Adipocyte (in vitro differentiated cells): Measurements from ENCODE around the gene NFS1.
"Not testable (repeated sequence)": the region's sequence is repeated elsewhere in the genome, so short reads cannot be mapped to it uniquely, and the experiment has no call there.

Experiments used
- DNase-seq: peaks from one replicate; pipeline ENCODE4 v3.0.0-alpha.2; 2015; ENCODE audit warnings: low read depth
- H3K27me3 ChIP-seq: replicated peaks from 2 replicates; pipeline ENCODE4 v1.7.0; 2013; ENCODE audit warnings: mild to moderate bottlenecking, low read length, moderate library complexity; ENCODE audit not compliant: control insufficient read depth, insufficient read depth
- H3K36me3 ChIP-seq: 2 replicates; pipeline ENCODE4 v1.7.0; 2013; ENCODE audit warnings: low read length, mild to moderate bottlenecking, moderate library complexity; ENCODE audit not compliant: control insufficient read depth, insufficient read depth, severe bottlenecking
- H3K4me1 ChIP-seq: 2 replicates; pipeline ENCODE4 v1.7.0; 2013; ENCODE audit warnings: mild to moderate bottlenecking, low read length, moderate library complexity; ENCODE audit not compliant: control insufficient read depth, insufficient read depth
- H3K4me3 ChIP-seq: 2 replicates; pipeline ENCODE4 v1.7.0; 2013; ENCODE audit warnings: mild to moderate bottlenecking, low read length, moderate library complexity
- H3K9ac ChIP-seq: 2 replicates; pipeline ENCODE4 v1.7.0; 2013; ENCODE audit warnings: mild to moderate bottlenecking, low read length, moderate library complexity
- H3K9me3 ChIP-seq: 2 replicates; pipeline ENCODE4 v1.7.0; 2013; ENCODE audit warnings: mild to moderate bottlenecking, low read length, moderate library complexity; ENCODE audit not compliant: control insufficient read depth

Gene NFS1

GRCh38 chr20:35699127-35699956 lies at the start of gene NFS1, which contains the start of gene ROMO1:
NFS1 (minus strand) TSS chr20:35699352; CDS start chr20:35699288, 64 bp downstream.
ROMO1 (plus strand) TSS chr20:35699405; CDS start chr20:35699633, 228 bp downstream.
- Histone ChIP-seq H3K36me3 (peaks cover 45% of the 10 kb centered on the region), H3K4me3 (peak within 1 kb of the TSS; percentile 90), H3K9ac (peak within 1 kb of the TSS; percentile 96), H3K4me1 (peaks cover 42% of the 10 kb centered on the region), H3K27me3 (no peaks in the 10 kb centered on the region), H3K9me3 (no peaks in the 10 kb centered on the region)
- peak; percentile 95 for DNase-seq

GRCh38 chr20:35744492-35744841 lies 45.3 kb upstream of the NFS1 start:
- Histone ChIP-seq H3K4me1 (peaks cover 21% of the 10 kb centered on the region), H3K36me3 (peaks cover 13% of the 10 kb centered on the region)
- not testable (repeated sequence) for H3K9me3 ChIP-seq, H3K27me3 ChIP-seq, H3K4me3 ChIP-seq, DNase-seq, H3K9ac ChIP-seq

- Histone ChIP-seq H3K27me3 (no peaks in the 10 kb centered on the region), H3K9ac (peak overlapping the region; percentile 99), H3K4me3 (peak overlapping the region; percentile 95), H3K36me3 (peaks cover 19% of the 10 kb centered on the region), H3K4me1 (peaks cover 27% of the 10 kb centered on the region), H3K9me3 (no peaks in the 10 kb centered on the region)
- no peak for DNase-seq
These were observed 44.7 kb upstream of the NFS1 start for GRCh38 chr20:35743693-35744491.

- Histone ChIP-seq H3K27me3 (no peaks in the 10 kb centered on the region), H3K4me1 (peaks cover 34% of the 10 kb centered on the region), H3K4me3 (peak overlapping the region; percentile 95), H3K9me3 (no peaks in the 10 kb centered on the region), H3K36me3 (peaks cover 29% of the 10 kb centered on the region), H3K9ac (peak overlapping the region; percentile 99)
- peak; percentile 32 for DNase-seq
These were observed 43.8 kb upstream of the NFS1 start for GRCh38 chr20:35742741-35743523.

GRCh38 chr20:35741892-35742740 lies 43.0 kb upstream of the NFS1 start, which contains the start of gene RBM39:
RBM39 (minus strand) TSS chr20:35742260; CDS start chr20:35740874, 1,386 bp downstream.
- peak within 1 kb of the TSS; percentile 95 for H3K4me3 ChIP-seq
- no peaks in the 10 kb centered on the region for H3K9me3 ChIP-seq
- peaks cover 34% of the 10 kb centered on the region for H3K4me1 ChIP-seq
- no peaks in the 10 kb centered on the region for H3K27me3 ChIP-seq
- peak within 1 kb of the TSS; percentile 100 for H3K9ac ChIP-seq
- DNase-seq: peak; percentile 100
- H3K36me3 ChIP-seq: peaks cover 36% of the 10 kb centered on the region

GRCh38 chr20:35739294-35740163 lies 40.4 kb upstream of the NFS1 start:
- Histone ChIP-seq H3K9ac (peak overlapping the region; percentile 100), H3K27me3 (no peaks in the 10 kb centered on the region), H3K9me3 (no peaks in the 10 kb centered on the region), H3K4me3 (peak overlapping the region; percentile 93), H3K4me1 (peaks cover 49% of the 10 kb centered on the region), H3K36me3 (peaks cover 61% of the 10 kb centered on the region)
- peak; percentile 71 for DNase-seq

GRCh38 chr20:35738410-35739179 lies 39.4 kb upstream of the NFS1 start:
- Histone ChIP-seq H3K27me3 (no peaks in the 10 kb centered on the region), H3K4me3 (peak overlapping the region; percentile 93), H3K4me1 (peaks cover 54% of the 10 kb centered on the region), H3K36me3 (peaks cover 70% of the 10 kb centered on the region), H3K9me3 (no peaks in the 10 kb centered on the region), H3K9ac (peak overlapping the region; percentile 100)
- no peak for DNase-seq

GRCh38 chr20:35737865-35738333 lies 38.7 kb upstream of the NFS1 start:
- peak overlapping the region; percentile 93 for H3K4me3 ChIP-seq
- DNase-seq: no peak
- peaks cover 48% of the 10 kb centered on the region for H3K4me1 ChIP-seq
- no peaks in the 10 kb centered on the region for H3K9me3 ChIP-seq
- H3K27me3 ChIP-seq: no peaks in the 10 kb centered on the region
- H3K9ac ChIP-seq: peak overlapping the region; percentile 100
- H3K36me3 ChIP-seq: peaks cover 77% of the 10 kb centered on the region

GRCh38 chr20:35735826-35736470 lies 36.8 kb upstream of the NFS1 start:
- Histone ChIP-seq H3K27me3 (no peaks in the 10 kb centered on the region), H3K4me1 (peaks cover 60% of the 10 kb centered on the region), H3K36me3 (peaks cover 97% of the 10 kb centered on the region), H3K4me3 (peak overlapping the region; percentile 45), H3K9me3 (no peaks in the 10 kb centered on the region), H3K9ac (peak overlapping the region; percentile 39)
- DNase-seq: peak; percentile 56
